ENCODE measurements around the gene ANKHD1.
A peak's percentile ranks its signal among the peaks of the same experiment; 100 is the strongest.

The ANKHD1 gene

GRCh38 chr5:140383300-140383699, 18.3 kb upstream of the ANKHD1 start:
- CTCF ChIA-PET, result interaction anchor here (0.5 to 1.2 kb wide), 2 partner anchors 13 to 17 kb away, joined by 3 to 5 read pairs; no protein-coding TSS in a partner anchor
- Histone ChIP-seq H3K4me1 (ENCODE audit: control insufficient read depth, insufficient read depth, low read length) (no peaks in the 10 kb centered on the region), H3K4me3 (ENCODE audit: low read depth, low read length) (no peak overlapping the region), H3K27ac (ENCODE audit: extremely low read depth, low read depth, low read length) (no peak overlapping the region), H3K9me3 (ENCODE audit: control insufficient read depth, insufficient read depth, low read depth, low read length) (no peaks in the 10 kb centered on the region), H3K36me3 (ENCODE audit: control insufficient read depth in 2 of 2, insufficient read depth in 1 of 2, low read length in 2 of 2) (no peaks in the 10 kb centered on the region)
- TF ChIP-seq, protein P1, sequence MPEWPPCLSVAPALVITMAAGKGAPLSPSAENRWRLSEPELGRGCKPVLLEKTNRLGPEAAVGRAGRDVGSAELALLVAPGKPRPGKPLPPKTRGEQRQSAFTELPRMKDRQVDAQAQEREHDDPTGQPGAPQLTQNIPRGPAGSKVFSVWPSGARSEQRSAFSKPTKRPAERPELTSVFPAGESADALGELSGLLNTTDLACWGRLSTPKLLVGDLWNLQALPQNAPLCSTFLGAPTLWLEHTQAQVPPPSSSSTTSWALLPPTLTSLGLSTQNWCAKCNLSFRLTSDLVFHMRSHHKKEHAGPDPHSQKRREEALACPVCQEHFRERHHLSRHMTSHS (tag by site-specific recombination; IDR thresholded peaks at IDR 0.05), result no peak
- TF ChIP-seq ZBTB11 (tag by site-specific recombination; conservative IDR thresholded peaks at IDR 0.05; ENCODE audit: low read depth) (no peak), YY1 (tag by site-specific recombination; IDR thresholded peaks at IDR 0.05) (no peak), SETDB1 (IDR thresholded peaks at IDR 0.05; ENCODE audit: insufficient read length, low read length) (no peak), ZNF558 (tag by site-specific recombination; IDR thresholded peaks at IDR 0.05) (no peak), ZNF2 (tag by site-specific recombination; IDR thresholded peaks at IDR 0.05) (no peak), ZSCAN23 (tag by site-specific recombination; IDR thresholded peaks at IDR 0.05) (no peak), ZNF600 (tag by site-specific recombination; IDR thresholded peaks at IDR 0.05) (no peak), ZBTB10 (tag by site-specific recombination; IDR thresholded peaks at IDR 0.05) (no peak)
- TF ChIP-seq, protein P2, sequence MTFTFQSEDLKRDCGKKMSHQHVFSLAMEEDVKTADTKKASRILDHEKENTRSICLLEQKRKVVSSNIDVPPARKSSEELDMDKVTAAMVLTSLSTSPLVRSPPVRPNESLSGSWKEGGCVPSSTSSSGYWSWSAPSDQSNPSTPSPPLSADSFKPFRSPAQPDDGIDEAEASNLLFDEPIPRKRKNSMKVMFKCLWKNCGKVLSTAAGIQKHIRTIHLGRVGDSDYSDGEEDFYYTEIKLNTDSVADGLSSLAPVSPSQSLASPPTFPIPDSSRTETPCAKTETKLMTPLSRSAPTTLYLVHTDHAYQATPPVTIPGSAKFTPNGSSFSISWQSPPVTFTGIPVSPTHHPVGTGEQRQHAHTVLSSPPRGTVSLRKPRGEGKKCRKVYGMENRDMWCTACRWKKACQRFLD (tag by site-specific recombination; IDR thresholded peaks at IDR 0.05), result no peak
- POLR2A ChIA-PET, result no interaction called here

DNA sequence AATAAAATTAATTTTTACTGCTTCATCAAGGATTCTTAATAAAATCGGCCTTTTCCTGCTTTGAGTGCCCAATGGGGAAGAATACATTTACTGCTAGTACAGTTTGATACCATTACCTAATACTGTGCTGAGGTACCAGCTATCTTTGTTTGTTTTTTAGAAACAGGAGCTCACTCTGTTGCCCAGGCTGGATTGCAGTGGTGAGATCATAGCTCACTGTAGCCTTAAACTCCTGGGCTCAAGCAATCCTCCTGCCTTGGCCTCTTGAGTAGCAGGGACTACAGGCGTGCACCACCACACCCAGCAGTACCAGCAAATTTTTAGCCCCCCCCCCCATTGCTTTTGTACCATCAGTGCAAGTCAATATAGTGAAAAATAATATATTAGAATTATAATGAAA, 13.6 kb upstream of the ANKHD1 start:
- Histone ChIP-seq H3K36me3 (ENCODE audit: control insufficient read depth in 2 of 2, insufficient read depth in 1 of 2, low read length in 2 of 2) (no peaks in the 10 kb centered on the region), H3K4me3 (ENCODE audit: low read depth, low read length) (no peak overlapping the region), H3K27ac (ENCODE audit: extremely low read depth, low read depth, low read length) (no peak overlapping the region), H3K4me1 (ENCODE audit: control insufficient read depth, insufficient read depth, low read length) (no peaks in the 10 kb centered on the region), H3K9me3 (ENCODE audit: control insufficient read depth, insufficient read depth, low read depth, low read length) (no peaks in the 10 kb centered on the region)
- POLR2A ChIA-PET, result interaction anchor here (1.2 kb wide), 1 partner anchor 14 kb away, joined by 3 read pairs; the partner anchor contains the start of gene ANKHD1
- TF ChIP-seq ZSCAN30 (tag by site-specific recombination; IDR thresholded peaks at IDR 0.05) (no peak), OSR2 (tag by site-specific recombination; IDR thresholded peaks at IDR 0.05) (peak; percentile 18; the same call in 1 of the 2 replicates)
- CTCF ChIA-PET, result interaction anchor here (0.6 to 1.8 kb wide), 6 partner anchors 8 to 459 kb away, joined by 3 to 9 read pairs (median 3); partner anchors contain the start of gene SLC4A9

DNA sequence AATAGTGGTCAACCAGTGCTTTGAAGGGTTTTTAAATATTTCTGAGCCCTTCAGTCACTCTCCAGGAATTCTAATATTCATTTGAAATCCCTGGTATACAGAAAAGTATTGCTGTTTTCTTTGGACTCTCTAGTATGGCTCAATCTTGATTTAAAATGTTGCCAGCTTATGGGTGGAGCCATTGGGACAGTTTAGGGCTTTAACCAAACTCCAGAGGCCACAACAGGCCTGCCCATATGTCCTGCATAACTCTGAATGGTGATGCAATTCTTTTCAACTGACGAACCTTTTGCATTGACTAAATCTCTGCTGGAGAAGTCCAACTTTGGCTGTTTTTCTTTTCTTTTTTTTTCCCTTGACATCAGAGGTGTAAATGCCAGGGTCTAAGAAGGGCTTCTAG, 10.3 kb upstream of the ANKHD1 start:
- no peak overlapping the region for H3K27ac ChIP-seq (ENCODE audit: extremely low read depth, low read depth, low read length)
- H3K9me3 ChIP-seq (ENCODE audit: control insufficient read depth, insufficient read depth, low read depth, low read length), result no peaks in the 10 kb centered on the region
- H3K36me3 ChIP-seq (ENCODE audit: control insufficient read depth in 2 of 2, insufficient read depth in 1 of 2, low read length in 2 of 2), result no peaks in the 10 kb centered on the region
- POLR2A ChIA-PET, result no interaction called here
- no peaks in the 10 kb centered on the region for H3K4me1 ChIP-seq (ENCODE audit: control insufficient read depth, insufficient read depth, low read length)
- CTCF ChIA-PET, result interaction anchor here (2.2 kb wide), 1 partner anchor 18 kb away, joined by 9 read pairs; no protein-coding TSS in a partner anchor
- no peak overlapping the region for H3K4me3 ChIP-seq (ENCODE audit: low read depth, low read length)
- TF ChIP-seq ZFP3 (tag by site-specific recombination; IDR thresholded peaks at IDR 0.05; ENCODE audit: low read depth) (no peak), KLF8 (tag by site-specific recombination; IDR thresholded peaks at IDR 0.05) (no peak), RBAK (tag by site-specific recombination; IDR thresholded peaks at IDR 0.05) (no peak), ZNF112 (tag by site-specific recombination; IDR thresholded peaks at IDR 0.05) (no peak), ZNF266 (tag by site-specific recombination; IDR thresholded peaks at IDR 0.05; ENCODE audit: low read depth) (no peak), KLF10 (tag by site-specific recombination; IDR thresholded peaks at IDR 0.05) (no peak), ZNF398 (tag by site-specific recombination; IDR thresholded peaks at IDR 0.05) (no peak), ZNF37A (tag by site-specific recombination; IDR thresholded peaks at IDR 0.05) (no peak), SCRT1 (tag by site-specific recombination; IDR thresholded peaks at IDR 0.05; ENCODE audit: borderline replicate concordance) (no peak)

Measured in HEK293 (cell line).